G401.6 (cell line): ENCODE measurements around the gene KEL.

Experiments used
- FAIRE-seq: peaks from 2 replicates; lab custom pipeline; 2012; peaks lifted over from hg19 to GRCh38; lab: Jason Lieb, UNC

Gene KEL

DNA sequence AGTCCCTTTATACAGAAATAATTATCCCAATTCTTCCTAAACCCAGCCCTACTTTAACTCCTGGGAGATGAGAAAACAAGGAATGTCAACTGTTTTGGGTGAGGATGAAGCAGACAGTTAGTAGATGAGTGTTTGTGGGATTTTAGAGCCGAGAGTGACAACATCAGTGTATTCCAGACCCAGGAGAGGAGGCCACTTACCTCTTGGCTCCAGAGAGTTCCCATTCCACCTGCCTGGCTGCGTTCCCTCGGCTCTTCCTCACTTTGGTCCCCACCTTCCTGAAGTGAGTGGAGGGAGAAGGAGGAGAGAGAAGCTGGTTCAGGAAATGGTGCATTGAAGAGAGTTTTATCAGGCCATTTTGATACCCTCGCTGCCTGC is 579 bp downstream of the KEL start:
- FAIRE-seq = no peak

DNA sequence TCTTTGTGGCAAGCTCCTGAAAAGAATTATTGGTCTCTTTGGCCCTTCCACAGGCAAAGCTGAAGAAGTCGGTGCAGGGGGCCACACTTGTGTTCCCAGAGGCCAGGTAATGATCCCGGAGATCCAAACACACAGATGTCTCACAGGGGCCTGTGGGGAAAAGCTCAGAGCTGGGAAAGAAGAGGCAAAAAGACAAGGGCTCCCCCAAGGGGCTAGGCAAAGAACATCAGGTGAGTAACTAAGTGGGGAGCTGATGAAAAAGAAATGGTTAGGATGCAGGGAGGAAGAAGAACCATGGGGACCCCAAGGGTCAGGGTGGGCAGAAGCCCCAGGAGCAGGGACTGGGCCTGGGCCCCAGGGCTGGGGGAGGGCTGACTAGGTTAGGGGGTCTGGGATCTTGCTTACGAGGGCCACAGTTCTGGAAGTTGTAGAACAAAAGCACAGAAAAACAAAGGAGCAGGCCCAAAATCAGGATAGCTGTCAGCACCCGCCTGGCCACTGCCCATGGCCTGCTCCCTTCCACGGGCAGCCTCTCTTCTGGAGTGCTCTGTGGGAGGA is 1.1 kb downstream of the KEL start:
- FAIRE-seq = no peak

DNA sequence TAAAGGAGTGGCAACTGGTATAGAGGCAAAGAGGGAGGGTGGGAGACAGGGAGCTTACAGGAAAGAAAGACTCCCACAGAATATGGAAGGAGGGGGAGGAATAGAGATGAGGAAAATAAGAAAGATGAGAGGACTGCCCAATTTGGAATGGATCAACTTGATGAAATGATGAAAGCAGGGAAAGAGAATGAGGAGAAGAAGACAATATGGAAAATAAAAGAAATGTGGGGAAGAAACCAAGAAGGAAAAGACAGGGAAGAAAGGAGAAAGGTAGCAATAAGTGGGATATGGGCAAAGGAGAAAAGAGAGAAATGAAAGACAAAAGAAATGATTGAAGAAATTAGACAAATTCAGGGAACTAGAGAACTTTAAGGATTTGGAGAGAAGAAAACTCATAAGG is 3.0 kb downstream of the KEL start:
- FAIRE-seq = no peak

DNA sequence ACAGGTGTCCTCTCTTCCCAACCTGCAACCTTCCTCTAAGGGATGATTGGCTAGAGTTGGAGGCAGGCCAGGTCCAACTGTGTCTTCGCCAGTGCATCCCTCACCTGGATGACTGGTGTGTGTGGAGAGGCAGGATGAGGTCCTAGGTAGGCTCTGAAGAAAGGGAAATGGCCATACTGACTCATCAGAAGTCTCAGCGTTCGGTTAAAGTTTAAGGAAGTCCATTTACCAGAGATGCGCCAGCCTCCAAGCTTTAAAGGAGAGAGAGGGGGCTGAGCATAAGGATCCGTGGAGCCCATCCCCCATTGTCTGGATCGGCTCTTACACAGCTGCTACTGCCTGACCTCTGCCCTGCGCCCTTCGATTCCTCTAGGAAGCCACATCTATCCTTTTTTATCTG is 4.4 kb downstream of the KEL start:
- no peak for FAIRE-seq

DNA sequence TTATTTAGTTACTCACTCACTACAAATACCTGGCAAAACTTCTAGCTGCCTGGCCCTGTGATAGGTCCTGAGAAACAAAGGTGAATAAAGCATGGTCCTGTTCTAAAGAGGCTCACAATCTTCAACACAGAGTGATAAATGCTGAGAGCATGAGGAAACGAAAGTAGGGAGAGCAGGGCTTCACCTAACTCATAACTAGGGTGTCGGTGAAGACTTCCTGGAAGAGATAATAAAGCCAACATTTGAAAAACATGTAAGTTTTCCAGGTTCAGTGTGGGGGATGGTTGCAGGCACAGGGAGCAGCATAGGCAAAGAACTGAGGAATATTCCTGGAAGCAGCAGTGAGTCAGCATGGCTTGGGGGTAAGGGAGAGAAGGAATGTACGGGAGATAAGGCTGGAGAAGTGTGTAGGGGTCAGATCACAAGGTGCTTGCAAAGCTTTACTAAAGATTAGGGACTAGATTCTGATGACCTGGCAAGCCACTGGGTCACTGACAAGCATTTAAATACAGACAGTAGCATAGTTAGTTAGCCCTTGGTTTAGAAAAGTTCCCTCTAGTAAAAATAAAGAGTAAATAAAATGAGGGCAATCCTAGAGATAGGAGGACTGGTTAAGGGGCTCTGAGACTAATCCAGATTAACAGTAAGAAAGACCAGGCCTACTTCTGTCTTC is 5.1 kb downstream of the KEL start:
- no peak for FAIRE-seq

DNA sequence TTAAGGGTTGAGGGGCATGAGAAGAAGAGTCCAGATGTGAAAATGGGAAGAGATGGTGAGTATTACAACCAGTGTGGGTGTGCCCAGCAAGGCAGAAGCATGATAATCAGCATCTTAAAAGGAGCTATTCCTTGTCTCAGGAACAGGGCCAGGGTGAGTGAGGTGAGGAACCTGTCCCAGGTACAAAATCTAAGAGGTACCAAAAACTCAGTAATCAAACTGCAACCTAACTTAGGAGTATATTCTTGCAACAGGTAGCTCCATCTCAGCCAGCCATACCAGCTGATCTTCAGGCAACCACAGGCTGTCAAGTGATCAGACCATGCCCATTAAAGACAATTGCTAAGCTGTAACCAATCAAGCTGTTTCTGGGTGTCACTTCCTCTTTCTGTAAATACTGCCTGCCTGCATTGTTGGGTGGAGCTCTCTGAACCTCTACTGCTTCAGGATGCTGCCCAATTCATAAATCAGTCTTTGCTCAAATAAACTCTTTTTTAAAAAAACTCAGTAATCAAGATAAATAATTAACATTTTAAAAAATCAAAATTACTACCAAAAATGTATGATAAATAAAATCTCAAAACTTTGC is 7.4 kb downstream of the KEL start:
- peak; percentile 37 for FAIRE-seq

DNA sequence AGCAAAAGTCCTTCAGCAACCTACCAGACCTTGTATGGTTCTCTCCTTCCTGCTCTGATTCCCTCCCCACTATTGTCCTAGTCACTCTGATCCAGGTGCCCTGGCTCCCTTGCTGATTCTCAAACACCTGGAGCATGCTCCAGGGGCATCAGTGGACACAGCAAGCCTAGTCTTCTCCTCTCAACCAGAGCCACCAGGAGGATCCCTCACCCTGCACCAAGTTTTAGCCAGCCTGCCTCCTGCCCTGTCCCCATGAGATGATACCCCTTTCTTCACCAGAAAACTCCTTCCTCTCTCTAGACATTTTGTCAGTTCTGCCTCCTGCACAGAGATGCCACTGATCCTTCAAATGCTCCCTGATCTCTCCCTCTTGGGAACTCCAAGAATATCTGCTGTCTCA is 11.9 kb downstream of the KEL start:
- FAIRE-seq = no peak

DNA sequence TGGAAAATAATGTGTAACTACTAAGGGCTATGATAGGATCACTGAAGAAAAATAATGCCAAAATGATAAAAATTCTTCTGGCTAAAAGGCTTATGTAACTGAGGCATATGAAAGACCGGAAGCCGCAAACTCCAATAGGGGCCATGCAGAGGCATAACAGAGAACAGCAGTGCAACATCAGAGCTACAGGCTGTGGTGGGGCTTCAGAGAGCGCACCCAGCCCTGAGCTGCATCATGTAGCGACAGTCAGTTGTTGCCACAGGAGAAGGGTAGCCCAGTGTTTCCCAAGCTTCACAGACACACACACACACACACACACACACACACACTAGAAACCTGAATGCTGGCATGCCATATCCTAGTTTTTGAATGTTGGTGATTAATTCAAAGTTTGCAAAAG is 13.6 kb downstream of the KEL start:
- FAIRE-seq = no peak

DNA sequence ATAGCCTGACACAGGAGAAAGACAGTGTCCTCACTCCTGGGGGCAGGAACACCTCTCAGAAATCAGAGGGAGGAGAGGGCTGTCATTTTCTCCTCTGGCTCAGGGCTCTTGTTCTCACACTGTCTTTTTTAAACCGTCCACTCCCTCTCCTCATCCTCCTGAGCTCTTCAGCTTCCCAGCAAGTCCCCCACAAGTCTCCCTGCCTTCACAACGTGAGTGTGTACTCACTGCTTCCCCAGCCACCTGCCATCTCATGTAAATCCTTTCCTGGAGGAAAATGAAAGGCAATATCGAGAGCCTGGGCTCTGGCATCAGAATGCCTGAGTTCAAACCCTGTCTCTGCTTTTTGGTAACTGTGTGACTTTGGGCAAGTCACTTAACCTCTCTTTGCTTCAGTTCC is 17.2 kb downstream of the KEL start:
- no peak for FAIRE-seq

DNA sequence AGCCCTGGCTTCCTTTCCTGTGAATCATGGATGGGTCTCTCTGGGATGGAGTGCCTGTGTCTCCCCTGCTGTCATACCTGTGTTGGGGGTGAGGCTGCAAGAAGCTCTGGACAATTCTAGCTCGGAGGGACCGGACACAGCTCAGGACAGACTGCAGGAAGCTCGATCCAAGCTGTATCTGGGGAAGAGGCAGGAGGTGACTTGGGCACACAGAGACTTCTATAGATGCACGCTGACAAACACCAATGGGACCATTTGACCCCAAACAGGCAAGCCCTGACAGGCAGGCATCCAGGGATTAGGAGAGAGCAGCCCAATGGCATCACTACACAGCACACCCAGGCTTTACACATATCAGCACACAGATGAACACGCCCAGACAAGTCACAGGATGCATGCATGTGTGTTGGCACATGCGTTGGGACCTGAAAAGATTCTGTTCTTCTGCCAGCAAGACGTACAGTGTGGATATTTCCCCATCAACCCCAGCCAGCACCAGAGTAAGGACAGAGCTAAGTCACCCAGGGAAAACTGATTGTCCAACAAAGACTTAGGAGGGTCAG is 18.4 kb downstream of the KEL start:
- no peak for FAIRE-seq

DNA sequence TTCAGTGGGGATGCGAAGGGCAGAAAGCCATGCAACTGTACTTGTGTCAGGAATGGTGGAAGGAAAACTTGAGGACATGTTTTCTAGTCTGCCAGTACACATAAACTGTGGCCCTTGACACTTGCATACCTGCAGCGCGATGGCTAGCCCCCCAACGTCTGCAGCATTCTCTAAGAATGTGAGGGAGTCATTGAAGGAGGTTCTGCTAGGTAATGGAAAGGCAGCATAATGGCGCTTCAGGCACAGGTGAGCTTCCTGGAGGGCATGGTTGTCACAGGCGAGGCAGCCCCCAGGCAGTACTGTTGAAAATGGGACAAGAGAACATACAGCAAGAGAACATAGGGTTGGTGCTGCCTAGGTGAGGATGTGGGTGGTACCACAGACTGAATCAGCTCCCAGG is 19.4 kb downstream of the KEL start:
- no peak for FAIRE-seq

DNA sequence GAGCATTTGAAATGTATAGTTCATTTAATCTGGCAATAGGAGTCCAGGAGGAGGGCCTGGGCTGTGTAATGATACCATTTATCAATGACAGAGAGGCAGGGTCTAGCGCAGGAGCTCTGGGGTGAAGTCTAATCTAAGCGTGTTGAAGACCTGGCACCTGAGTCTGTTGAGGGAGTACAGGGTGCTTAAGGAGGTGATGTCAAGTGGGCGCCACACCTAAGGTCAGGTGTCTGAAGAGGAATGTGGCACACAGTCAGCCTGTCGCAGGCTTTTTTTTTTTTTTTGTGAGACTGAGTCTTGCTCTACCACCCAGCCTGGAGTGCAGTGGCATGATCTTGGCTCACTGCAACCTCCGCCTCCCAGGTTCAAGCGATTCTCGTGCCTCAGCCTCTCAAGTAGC is 20.6 kb downstream of the KEL start:
- no peak for FAIRE-seq

DNA sequence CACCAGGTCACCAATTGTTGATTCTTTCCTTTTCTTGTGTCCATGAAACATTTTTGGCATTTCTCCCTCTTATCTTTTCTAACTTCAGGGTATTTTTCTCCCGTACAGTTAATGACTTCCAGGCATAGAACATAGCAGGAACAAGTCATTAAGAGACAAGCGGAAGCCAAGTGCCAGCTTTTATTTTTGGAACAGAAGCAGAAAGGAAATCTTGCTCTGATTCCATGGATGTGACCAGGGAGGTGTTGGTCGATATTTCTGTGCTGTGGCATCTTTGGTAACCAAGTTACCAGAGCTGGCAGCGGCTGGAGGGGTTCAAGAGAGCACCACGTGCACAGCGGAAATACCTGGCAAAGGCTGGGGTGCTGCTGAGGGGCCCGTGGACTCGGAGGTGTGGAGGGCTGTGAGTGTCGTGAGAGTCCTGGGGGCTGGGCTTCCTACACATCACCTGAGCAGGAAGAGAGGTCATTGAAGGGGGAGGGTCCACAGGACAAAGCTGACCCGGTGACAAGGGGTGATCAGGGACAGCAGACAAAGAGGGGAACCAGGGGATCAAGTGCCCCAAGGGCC is 21.1 kb downstream of the KEL start:
- no peak for FAIRE-seq

DNA sequence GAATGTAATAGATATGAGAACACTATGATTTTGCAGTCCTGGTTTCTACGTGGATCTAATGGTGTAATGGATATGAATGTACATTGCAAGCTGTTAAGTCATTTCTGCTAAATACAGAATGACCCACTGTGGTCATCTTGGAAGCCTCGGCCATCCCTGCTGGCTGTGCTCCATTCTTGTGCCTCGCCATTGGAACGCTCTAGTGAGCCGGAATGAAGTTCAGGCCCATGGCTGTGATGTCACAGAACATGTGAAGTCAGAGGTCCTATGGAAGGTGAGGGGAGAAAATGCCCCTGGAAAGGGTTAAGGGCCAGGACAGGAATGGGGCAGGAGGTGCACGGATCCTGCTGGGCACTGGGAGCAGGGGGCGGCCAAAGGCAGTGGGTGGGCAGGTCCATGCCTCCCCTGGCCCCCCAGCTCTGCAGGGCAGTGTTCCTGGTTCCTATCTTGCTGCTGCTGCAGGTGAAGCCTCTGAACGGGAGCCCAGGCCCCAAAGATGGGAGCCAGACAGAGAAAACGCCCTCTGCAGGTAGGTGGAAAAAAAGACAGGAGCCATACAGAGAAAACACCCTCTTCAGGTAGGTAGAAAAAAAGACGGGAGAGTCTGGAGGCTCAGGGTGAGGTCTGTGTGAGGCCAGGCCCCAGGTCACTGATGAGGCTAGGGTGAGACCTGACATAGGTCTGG is 22.8 kb downstream of the KEL start, which contains the start of gene LLCFC1:
Gene LLCFC1, plus strand, starts transcription at position 259 of the 685 bp plus-strand sequence. Its CDS starts 138 bp downstream, at position 397.
- no peak for FAIRE-seq

DNA sequence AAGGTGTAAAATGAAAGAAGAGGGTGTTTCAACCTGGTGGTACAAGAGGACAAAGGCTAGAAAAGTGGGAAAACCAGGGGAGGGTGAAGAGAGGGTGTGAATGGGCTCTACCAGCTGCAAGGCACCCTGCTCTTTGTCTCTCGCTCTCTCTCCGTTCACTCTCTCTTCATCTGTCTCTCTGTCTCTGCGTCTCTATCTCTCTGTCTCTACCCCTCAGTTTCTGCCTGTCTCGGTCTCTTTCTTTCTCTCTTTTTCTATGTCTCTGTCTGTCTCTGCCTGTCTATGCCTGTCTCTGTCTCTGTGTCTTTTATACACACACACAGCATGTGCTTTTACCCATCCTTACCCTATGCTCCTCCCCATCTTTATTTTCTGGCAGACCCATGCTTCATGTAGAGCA is 23.6 kb downstream of the KEL start:
- FAIRE-seq = no peak

DNA sequence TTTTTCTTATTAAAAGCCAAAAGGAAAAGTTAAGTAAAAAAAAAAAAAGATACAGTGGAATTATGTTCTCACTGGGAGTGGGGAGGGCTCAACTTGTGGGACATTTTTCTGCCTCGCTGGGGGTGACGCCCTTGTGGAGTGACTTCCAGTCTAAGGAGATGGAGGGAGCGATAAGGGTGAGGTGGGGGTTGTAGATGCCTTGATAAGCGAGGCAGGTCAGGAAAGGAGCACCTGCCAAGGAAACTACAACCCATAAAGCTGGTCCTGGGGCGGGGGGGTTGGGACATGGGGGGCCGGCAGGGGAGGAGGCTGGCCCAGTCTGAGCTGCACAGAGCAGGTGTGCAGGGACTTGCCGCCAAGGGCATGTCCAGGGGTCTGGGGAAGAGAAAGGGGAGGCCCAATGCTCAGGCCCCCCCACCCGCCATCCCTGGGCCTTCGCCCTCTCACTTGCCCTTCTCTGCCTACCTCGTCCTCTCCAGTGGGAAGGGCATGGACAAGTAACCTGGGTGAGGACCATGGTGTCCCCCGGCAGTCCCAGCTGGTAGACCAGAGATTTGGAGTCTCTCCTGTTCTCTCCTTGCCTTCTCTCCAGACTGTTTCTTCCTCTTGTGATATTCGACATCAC is 26.1 kb downstream of the KEL start:
- no peak for FAIRE-seq

DNA sequence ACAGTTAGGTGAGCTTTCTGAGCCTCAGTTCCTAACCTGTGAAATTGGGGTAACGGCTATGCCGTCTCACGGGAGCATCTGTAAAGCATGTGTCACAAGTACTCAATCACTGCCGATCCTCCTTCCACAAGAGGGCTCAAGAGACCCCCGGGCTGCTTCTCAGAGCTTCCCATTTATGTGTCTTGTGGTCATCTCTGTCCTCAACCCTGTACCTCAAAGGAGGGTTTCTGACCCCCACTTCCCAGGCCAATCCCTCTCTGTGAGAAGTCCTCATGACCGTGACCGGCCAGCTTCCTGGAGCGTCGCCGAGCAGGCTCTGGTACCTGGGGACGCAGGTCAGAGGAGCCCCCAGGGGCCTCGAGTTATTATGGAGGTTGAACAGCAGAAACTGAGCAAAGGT is 28.1 kb downstream of the KEL start:
- FAIRE-seq = no peak

DNA sequence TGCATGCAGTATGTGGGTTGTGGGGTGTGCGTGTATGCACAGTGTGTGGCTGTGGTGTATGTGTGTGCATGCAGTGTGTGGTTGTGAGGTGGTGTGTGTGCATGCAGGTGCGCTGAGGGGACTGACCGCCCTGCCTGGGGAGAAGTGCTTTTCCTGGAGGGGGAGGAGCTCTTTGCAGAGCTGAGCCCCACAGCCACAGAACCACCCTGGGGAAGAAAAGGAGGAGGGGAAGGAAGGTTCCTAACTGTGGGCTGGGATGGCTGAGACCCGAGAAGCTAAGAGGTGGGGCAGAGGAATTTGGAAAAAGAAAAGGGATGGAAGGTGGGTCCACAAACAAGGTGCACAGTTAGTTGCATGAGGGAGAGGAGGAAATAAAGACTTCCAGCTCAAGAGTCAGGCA is 28.5 kb downstream of the KEL start, which contains the start of gene TRPV5:
Gene TRPV5, minus strand, starts transcription at position 123 of the 400 bp plus-strand sequence. CDS start 287 bp downstream, outside the sequence.
- no peak for FAIRE-seq

DNA sequence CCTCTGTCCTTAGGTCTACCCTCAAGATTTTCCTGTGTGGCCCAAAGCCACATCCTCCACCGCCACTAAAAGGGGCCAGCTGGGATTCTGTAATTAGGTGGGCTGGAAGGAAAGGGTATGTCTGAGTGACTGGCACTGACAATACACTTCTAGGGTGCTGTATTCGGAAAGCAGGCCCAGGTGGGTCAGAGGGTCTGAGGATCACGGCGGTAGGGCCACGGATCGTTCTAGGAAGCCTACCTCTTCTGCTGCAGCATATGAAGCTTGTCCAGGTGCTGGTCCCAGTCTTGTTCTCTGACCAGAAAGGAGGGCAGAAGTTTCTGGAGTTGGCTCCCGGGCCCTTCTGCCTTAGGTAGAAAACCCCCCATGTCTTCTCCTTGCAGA is 29.1 kb downstream of the KEL start:
- FAIRE-seq = no peak

DNA sequence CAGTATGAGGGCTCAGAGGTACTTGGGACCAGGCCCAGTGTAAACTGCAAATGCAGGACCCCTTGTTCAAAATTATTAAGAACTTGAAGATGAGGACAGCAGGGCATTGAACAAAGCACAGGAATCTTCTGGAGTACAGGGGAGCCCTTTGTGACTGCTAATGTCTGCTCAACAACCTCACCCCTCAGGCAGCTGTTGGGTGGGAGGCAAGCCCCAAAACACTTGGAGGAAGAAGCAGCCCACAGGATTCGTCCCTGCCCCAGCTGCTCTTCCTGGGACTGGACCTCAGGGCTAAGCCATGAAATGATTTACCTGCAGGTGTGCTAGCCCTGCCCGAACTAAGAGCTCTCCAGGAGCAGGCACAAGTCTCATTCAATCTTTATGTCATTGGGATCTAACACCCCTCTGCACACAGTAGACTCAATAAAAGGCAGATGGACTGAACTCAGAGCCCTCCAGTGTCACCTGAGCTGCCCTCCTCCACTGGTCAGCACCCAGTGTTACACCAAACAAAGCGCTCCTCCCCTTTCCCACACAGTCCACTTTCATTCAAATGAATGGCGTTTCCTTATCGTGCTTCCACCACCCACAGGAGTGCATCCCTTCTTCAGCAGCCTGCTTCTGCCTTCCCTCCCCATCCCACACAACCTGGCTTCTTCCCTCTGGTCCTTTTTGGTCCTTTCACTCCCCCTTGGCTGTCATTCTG is 29.6 kb downstream of the KEL start:
- no peak for FAIRE-seq

DNA sequence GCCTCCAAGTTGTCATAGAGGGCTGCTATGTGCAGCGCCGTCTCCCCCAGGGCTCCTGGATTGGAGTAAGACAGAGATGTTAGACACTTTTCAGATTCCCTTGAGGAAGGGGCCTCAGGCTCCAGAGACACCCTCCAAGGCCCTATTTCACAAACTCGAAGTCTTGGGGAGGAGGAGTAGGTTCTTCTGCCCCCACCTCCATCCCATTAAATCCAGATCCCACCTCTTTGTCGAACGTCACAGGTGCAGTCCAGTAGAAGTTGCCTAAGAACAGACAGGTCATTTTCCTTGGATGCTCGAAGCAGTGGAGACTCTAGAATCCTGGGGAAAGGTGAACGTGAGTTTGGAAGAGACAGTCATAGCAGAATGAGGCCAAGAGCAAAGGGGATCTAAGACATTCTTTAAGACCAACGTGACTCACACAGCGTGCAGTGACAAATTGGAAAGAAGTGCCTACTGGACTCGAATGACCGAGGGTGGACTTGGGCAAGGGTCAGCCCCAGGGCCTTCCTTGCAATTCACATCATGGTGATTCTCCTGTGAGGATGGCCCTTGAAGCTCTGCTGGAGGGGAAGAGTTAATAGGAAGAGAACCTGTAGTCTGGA is 31.9 kb downstream of the KEL start:
- FAIRE-seq = no peak
